Caco-2 (cell line): ENCODE results near the gene TEKT2. TPM values are rescaled to one million over a fixed set of nuclear protein-coding genes. Genes with fewer than 3 reads are reported as not detected.
A peak's percentile ranks its signal among the peaks of the same experiment; 100 is the strongest.

Experiments
- Bru-seq: library from RNA; stranded (reverse); fragments of 400-500 nt; gene quantifications from one replicate; lab custom pipeline; 2021; lab: Mats Ljungman, UMichigan
- BruChase-seq, 2 experiments: library from RNA; stranded (reverse); fragments of 400-500 nt; gene quantifications; one replicate each; lab custom pipeline; 2021; lab: Mats Ljungman, UMichigan
- BruUV-seq: library from RNA; stranded (reverse); fragments of 400-500 nt; replicated peaks from 2 replicates; lab custom pipeline; 2021; lab: Mats Ljungman, UMichigan
- CTCF ChIA-PET: fragments of 300-600 bp; sonication (Branson Sonifier 250); formaldehyde crosslinking; loops from one replicate; lab custom pipeline; 2022; ENCODE audit warnings: antibody characterized with exemption; lab: Charles Lee
- POLR2A ChIA-PET: fragments of 300-600 bp; sonication (Branson Sonifier 250); formaldehyde crosslinking; loops from one replicate; lab custom pipeline; 2022; ENCODE audit warnings: antibody characterized with exemption; lab: Charles Lee
- DNase-seq, 2 experiments: peaks; one replicate each; pipeline versions ENCODE4 v3.0.0 to v3.0.0-alpha.2; 2020 to 2022
- H3K27me3 ChIP-seq: replicated peaks from 2 replicates; pipeline ENCODE4 v1.6.0; 2011; ENCODE audit warnings: low read length; ENCODE audit not compliant: control insufficient read depth, insufficient read depth
- H3K36me3 ChIP-seq: 2 replicates; pipeline ENCODE4 v1.5.1; 2011; ENCODE audit warnings: low read length; ENCODE audit not compliant: control insufficient read depth, insufficient read depth
- H3K4me1 ChIP-seq: fragments of 250-450 bp; sonication (Bioruptor Pico); 2 replicates; pipeline ENCODE4 v1.5.1; 2020; ENCODE audit warnings: mild to moderate bottlenecking
- H3K4me3 ChIP-seq: 2 replicates; pipeline ENCODE4 v1.5.1; 2011; ENCODE audit warnings: low read depth, mild to moderate bottlenecking, control low read depth, low read length
- H3K9me3 ChIP-seq: fragments of 250-450 bp; sonication (Bioruptor Pico); 2 replicates; pipeline ENCODE4 v1.5.1; 2020; ENCODE audit warnings: mild to moderate bottlenecking, moderate library complexity
- H3K27ac Mint-ChIP-seq: one replicate; pipeline ENCODE4 v1.8.0; 2022; ENCODE audit warnings: mixed read lengths; ENCODE audit not compliant: unreplicated experiment
- H3K27me3 Mint-ChIP-seq: one replicate; pipeline ENCODE4 v1.8.0; 2022; ENCODE audit warnings: mixed read lengths; ENCODE audit not compliant: insufficient read depth, unreplicated experiment
- H3K36me3 Mint-ChIP-seq: one replicate; pipeline ENCODE4 v1.8.0; 2022; ENCODE audit warnings: mild to moderate bottlenecking, mixed read lengths; ENCODE audit not compliant: insufficient read depth, unreplicated experiment
- H3K4me1 Mint-ChIP-seq: one replicate; pipeline ENCODE4 v1.8.0; 2022; ENCODE audit warnings: low read depth, mixed read lengths; ENCODE audit not compliant: unreplicated experiment
- H3K4me3 Mint-ChIP-seq: one replicate; pipeline ENCODE4 v1.8.0; 2022; ENCODE audit warnings: mild to moderate bottlenecking, moderate library complexity, mixed read lengths; ENCODE audit not compliant: unreplicated experiment
- H3K9me3 Mint-ChIP-seq: one replicate; pipeline ENCODE4 v1.8.0; 2022; ENCODE audit warnings: mixed read lengths; ENCODE audit not compliant: unreplicated experiment
- CTCF ChIP-seq, 2 experiments: fragments of 200-600 bp in 1 of 2; IDR thresholded peaks; 1 replicate in 1 of 2; 2 replicates in 1 of 2; pipeline versions ENCODE4 v1.5.1 to v1.8.0; 2011 to 2022; ENCODE audit warnings: antibody characterized with exemption in 1 of 2, control low read depth in 1 of 2, inconsistent platforms in 1 of 2, low read depth in 1 of 2, low read length in 1 of 2, mild to moderate bottlenecking in 1 of 2, moderate library complexity in 1 of 2; ENCODE audit not compliant: insufficient read depth in 1 of 2, severe bottlenecking in 1 of 2, unreplicated experiment in 1 of 2
- intact Hi-C: fragments of 100-400 bp; cut with micrococcal nuclease; formaldehyde crosslinking; loops from one replicate; pipeline ENCODE4 v1.10.0; 2022; ENCODE audit not compliant: unreplicated experiment
- long read RNA-seq: library from polyadenylated mRNA; stranded (forward); transcript quantifications from one replicate; pipeline ENCODE4 v2.0.0, GENCODE V29; 2022
- total RNA-seq: library from RNA; stranded (reverse); gene quantifications from 2 replicates; pipeline ENCODE4 v1.2.3, GENCODE V29; 2022

TEKT2 gene, protein sequence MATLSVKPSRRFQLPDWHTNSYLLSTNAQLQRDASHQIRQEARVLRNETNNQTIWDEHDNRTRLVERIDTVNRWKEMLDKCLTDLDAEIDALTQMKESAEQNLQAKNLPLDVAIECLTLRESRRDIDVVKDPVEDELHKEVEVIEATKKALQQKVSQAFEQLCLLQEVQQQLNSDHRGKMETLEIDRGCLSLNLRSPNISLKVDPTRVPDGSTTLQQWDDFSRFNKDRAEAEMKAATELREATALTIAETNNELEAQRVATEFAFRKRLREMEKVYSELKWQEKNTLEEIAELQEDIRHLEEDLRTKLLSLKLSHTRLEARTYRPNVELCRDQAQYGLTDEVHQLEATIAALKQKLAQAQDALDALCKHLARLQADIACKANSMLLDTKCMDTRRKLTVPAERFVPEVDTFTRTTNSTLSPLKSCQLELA
- total RNA-seq (not detected in 2 replicates), Bru-seq, nascent RNA (not detected), BruChase-seq, experiment 1, labeled RNA remaining after a 2-hour chase (percentile 18 among the genes with signal in this experiment), BruChase-seq, experiment 2, labeled RNA remaining after a 6-hour chase (percentile 33 among the genes with signal in this experiment)
- long read RNA-seq = 0 reads

GRCh38 chr1:36083635-36084496 lies at the start of gene TEKT2:
Gene TEKT2 (plus strand): TSS chr1:36084094. CDS start chr1:36084922, 828 bp downstream.
- H3K27me3 ChIP-seq = no peaks in the 10 kb centered on the region
- ChIA-PET CTCF (no interaction called here), POLR2A (no interaction called here)
- Mint-ChIP-seq H3K9me3 (no peaks in the 10 kb centered on the region), H3K36me3 (peaks cover 8% of the 10 kb centered on the region), H3K4me3 (no peak within 1 kb of the TSS), H3K4me1 (no peaks in the 10 kb centered on the region), H3K27ac (no peak within 1 kb of the TSS), H3K27me3 (no peaks in the 10 kb centered on the region)
- no TSS peak for BruUV-seq
- intact Hi-C loops = no loop called here
- DNase-seq = no peak
- H3K36me3 ChIP-seq = no peaks in the 10 kb centered on the region
- TF ChIP-seq CTCF (IDR thresholded peaks at IDR 0.05; ENCODE audit: insufficient read depth in 1 of 2, low read depth in 1 of 2, low read length in 1 of 2, severe bottlenecking in 1 of 2, unreplicated experiment in 1 of 2) = no peak
- H3K4me3 ChIP-seq = no peak within 1 kb of the TSS
- H3K4me1 ChIP-seq = 0 out of 2 replicates have a peak, but pooled peaks cover 6% of the 10 kb centered on the region
- H3K9me3 ChIP-seq = no peaks in the 10 kb centered on the region

GRCh38 chr1:36034692-36035091 lies 49.2 kb upstream of the TEKT2 start:
- Mint-ChIP-seq H3K4me1 (no peaks in the 10 kb centered on the region), H3K9me3 (no peaks in the 10 kb centered on the region), H3K27me3 (no peaks in the 10 kb centered on the region), H3K4me3 (no peak overlapping the region), H3K36me3 (peaks cover 15% of the 10 kb centered on the region), H3K27ac (no peak overlapping the region)
- Histone ChIP-seq H3K4me3 (no peak overlapping the region), H3K9me3 (no peaks in the 10 kb centered on the region), H3K36me3 (no peaks in the 10 kb centered on the region), H3K27me3 (no peaks in the 10 kb centered on the region), H3K4me1 (no peaks in the 10 kb centered on the region)
- no TSS peak for BruUV-seq
- ChIA-PET CTCF (no interaction called here), POLR2A (no interaction called here)
- DNase-seq = no peak
- intact Hi-C loops = no loop called here
- TF ChIP-seq CTCF (IDR thresholded peaks at IDR 0.05; ENCODE audit: insufficient read depth in 1 of 2, low read depth in 1 of 2, low read length in 1 of 2, severe bottlenecking in 1 of 2, unreplicated experiment in 1 of 2) = no peak

DNA sequence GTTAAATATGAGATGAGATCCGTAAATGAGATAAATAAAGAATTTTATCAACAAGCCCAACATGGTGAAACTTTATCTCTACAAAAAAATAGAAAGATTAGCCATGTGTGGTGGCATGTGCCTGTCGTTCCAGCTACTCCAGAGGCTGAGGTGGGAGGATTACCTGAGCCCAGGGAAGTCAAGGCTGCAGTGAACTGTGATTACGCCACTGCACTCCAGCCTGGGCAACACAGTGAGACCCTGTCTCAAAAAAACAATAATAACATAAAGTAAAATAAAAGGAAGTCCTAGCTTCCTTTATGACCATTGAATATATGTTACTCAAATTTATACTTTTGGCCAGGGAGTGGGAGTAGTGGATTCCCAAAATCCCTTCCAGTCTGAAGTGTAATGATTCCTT lies 48.7 kb upstream of the TEKT2 start:
- no peaks in the 10 kb centered on the region for H3K27me3 ChIP-seq
- H3K27me3 Mint-ChIP-seq = no peaks in the 10 kb centered on the region
- H3K4me1 Mint-ChIP-seq = no peaks in the 10 kb centered on the region
- H3K4me3 Mint-ChIP-seq = no peak overlapping the region
- ChIA-PET CTCF (no interaction called here), POLR2A (no interaction called here)
- no peaks in the 10 kb centered on the region for H3K9me3 ChIP-seq
- no peak overlapping the region for H3K4me3 ChIP-seq
- peaks cover 15% of the 10 kb centered on the region for H3K36me3 Mint-ChIP-seq
- DNase-seq = no peak
- intact Hi-C loops = no loop called here
- no peaks in the 10 kb centered on the region for H3K9me3 Mint-ChIP-seq
- BruUV-seq = no TSS peak
- no peak for TF ChIP-seq CTCF (IDR thresholded peaks at IDR 0.05; ENCODE audit: insufficient read depth in 1 of 2, low read depth in 1 of 2, low read length in 1 of 2, severe bottlenecking in 1 of 2, unreplicated experiment in 1 of 2)
- H3K36me3 ChIP-seq = no peaks in the 10 kb centered on the region
- no peaks in the 10 kb centered on the region for H3K4me1 ChIP-seq
- H3K27ac Mint-ChIP-seq = no peak overlapping the region
